Stimulated activated CD4-positive, alpha-beta T cell treated with anti-CD3 and anti-CD28 coated beads, Interleukin-4, amount 100 ng/mL, for 24 hours (primary cell): Measurements from ENCODE around the gene EFEMP2.

Source experiments
- DNase-seq: peaks from one replicate; pipeline ENCODE4 v3.0.0-alpha.2; 2020

Gene EFEMP2

GRCh38 chr11:65884716-65885092 is 12.1 kb upstream of the EFEMP2 start:
- DNase-seq = peak; percentile 82

DNA sequence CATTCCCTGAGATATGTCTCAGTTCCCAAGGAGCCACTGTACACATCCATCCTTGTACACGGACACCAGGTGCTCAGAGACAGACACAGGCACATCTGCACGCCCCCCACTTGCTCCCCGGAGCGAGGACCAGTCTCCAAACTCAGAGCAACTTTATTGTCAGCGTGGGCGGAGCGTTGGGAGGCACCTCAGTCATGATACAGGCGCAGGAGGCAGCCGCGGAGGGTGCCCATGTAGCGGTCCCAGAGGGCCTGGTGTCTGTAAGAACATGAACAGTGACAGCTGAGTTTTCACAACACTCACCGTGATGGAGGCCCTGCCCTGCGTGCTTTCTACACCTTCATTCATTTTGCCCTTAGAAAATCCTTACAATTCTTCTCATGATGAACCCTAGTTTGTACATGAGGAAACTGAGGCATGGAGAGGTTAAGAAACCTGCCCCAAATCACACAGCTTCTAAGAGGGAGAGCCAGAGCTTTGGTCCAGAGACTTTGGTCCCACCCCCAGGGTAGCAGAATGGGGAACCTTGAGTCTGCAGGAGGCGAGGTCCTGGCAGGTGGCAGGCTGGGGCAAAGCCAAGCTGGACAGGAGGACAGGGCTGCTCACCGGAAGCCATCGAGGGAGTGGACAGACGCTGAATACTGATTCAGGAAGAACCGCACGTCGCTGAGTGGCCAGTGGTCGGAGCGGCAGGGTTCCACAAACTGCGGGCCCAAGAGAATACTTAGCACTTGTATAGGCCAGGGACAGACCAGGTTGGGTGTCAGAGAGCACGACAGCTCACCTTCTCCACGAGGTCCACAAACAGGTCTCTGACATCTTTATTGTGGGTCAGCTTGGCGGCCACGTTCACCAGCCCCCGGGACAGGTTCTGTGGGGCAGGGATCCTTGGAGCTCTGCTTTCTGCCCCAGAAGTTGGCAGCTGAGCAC is 11.5 kb upstream of the EFEMP2 start:
- DNase-seq = no peak

DNA sequence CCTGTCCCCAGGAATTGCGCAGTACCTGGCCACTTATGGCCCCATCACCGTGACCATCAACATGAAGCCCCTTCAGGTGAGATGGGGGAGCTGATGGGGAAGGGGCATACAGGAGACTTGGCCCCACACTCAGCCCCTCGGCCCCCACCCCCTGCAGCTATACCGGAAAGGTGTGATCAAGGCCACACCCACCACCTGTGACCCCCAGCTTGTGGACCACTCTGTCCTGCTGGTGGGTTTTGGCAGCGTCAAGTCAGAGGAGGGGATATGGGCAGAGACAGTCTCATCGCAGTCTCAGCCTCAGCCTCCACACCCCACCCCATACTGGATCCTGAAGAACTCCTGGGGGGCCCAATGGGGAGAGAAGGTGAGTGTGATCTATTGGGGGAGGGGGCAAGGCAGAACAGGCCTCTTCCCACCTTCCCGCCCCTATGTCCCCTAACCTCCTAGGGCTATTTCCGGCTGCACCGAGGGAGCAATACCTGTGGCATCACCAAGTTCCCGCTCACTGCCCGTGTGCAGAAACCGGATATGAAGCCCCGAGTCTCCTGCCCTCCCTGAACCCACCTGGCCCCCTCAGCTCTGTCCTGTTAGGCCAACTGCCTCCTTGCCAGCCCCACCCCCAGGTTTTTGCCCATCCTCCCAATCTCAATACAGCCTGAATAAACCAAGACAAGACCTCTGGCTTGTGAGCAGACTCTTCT is 10.6 kb upstream of the EFEMP2 start:
- DNase-seq = no peak

GRCh38 chr11:65882120-65883057 is 9.8 kb upstream of the EFEMP2 start:
- no peak for DNase-seq

- no peak for DNase-seq
These were observed 8.3 kb upstream of the EFEMP2 start for GRCh38 chr11:65880844-65881421.

- DNase-seq = no peak
These were observed 7.4 kb upstream of the EFEMP2 start for GRCh38 chr11:65880027-65880426.

GRCh38 chr11:65879617-65880016 is 7.0 kb upstream of the EFEMP2 start, which contains the start of gene CTSW:
TSS of gene CTSW (plus strand) at chr11:65879837. CDS start at chr11:65879855, 18 bp downstream.
- no peak for DNase-seq

- peak; percentile 95 for DNase-seq
These were observed 937 bp upstream of the EFEMP2 start for GRCh38 chr11:65873318-65874156.

GRCh38 chr11:65871811-65872548 is 620 bp downstream of the EFEMP2 start:
- no peak for DNase-seq

DNA sequence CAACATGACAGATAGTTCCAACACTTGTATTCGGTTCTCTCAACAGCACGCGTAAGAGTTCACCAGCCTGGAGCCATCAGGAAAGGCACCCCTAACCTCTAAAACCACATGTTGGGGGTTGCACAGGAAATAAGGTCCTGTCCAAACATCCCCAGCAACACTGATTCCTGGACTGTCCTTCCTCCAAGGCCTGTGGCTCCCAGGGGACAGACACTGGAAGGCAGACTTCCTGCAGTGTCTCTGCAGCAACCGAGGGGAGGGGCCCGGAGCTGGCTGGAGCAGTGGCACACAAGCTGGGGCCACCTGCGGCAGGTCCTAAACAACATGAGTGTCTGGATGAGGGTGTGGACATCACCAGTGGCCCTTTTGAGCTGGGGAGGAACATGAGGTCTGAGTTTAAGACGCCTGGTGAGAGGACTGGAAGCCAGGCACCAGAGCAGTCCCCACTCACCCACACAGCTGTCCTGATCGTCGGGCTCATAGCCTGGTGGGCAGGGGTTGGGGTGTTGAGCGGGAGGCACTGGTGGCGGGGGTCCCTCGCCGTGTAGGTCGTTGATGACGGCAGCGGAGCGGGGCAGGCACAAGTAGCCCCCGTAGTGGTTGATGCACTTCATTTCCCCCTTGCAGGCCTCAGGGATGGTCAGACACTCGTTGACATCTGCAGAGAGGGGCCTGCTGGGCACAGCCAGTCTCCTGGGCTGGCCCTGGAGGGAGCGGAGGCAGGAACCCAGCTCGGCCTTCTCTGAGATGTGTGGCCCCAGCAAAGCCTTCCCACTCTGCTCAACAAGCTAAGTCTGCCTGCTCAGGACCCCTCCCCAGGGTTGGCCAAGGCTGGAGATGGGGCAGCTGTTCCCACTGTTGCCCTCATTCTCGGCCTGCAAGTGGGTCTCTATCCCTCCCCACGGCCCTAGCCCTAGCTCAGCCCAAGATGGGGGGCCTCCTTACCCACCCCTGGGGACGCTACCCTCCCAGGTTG is 1.6 kb downstream of the EFEMP2 start:
- no peak for DNase-seq

DNA sequence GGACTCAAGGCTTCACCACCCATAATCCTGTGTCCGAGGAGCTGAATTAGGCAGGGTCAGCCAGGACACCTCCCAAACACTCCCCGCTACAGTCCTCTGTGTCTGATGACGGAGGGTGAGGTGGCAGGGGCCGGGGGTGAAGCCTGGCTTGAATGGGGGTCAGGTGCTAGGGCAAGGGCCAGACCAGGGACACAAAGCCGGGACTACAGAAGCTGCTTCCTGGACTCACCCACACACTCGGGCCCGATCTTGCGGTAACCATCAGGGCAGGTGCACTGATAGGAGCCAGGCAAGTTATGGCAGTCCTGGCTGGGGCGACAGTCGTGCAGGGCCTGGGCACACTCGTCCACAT is 2.3 kb downstream of the EFEMP2 start:
- DNase-seq = no peak

DNA sequence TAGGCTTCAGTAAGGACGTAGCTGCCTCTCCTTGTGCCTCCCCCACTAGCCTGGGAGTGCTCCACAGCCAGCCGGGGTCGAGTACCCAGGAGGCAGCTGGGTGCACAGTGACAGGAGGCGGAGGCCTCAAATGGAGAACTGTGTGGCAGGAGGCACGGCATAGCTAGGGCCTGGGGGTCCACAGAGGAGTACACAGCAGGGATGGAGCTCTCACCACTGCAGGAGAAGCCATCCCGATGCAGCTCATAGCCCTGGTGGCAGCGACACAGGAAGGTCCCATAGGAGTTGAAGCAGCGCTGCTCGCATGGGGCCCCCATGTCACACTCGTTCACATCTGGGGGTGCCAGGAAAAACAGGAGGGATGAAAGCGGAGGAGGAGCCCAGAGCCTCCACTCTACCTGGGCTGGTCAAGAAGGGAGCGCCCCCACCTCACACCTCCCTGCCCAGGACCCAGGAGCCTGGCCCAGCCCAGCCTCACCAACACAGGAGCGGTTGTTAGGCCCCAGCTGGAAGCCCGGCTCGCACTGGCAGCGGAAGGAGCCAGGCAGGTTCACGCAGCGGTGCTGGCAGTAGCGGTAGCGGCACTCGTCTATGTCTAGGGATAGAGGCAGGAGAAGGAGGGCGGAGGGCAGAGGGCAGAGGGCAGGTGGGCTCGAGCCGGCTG is 2.8 kb downstream of the EFEMP2 start:
- DNase-seq = no peak

GRCh38 chr11:65868907-65869306 is 3.7 kb downstream of the EFEMP2 start:
- DNase-seq = no peak

- no peak for DNase-seq
These were observed 4.4 kb downstream of the EFEMP2 start for GRCh38 chr11:65868076-65868667.

DNA sequence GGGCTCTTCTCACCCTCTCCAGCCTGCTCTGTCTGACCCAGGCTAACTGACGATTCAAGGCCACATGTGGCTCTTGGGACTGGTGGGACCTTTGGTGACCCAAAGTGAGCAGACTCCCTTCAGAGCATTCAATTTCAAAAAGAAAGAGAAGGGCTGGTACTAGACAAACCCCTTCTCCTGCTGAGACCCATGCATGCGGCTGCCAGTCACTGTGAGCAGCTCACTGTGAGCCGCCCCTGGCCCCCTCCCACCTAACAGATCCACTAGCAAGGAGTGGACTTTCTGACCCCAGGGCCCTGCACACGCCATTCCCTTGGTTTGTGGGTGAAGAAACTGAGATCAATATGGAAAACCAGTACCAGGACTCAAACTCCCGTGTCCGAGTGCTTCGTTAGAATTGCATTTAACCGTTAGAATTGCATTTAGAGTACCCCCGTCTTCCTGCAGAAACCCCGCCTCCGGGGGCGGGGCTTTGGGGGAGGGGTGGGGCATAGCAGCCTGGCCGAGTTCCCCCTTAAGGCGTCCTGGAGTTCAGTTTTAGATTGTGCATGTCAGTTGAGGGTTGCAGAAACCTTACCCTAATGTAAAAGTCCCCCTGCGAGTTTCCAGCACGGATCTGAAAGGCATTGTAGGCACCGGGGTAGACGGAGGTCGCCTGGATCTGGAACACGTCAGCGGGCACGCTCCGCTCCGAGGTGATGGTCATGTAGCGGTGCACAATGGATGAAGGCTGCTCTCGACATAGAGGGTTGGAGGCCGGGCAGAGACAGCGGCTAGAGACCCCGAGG is 5.1 kb downstream of the EFEMP2 start:
- no peak for DNase-seq

- DNase-seq = no peak
These were observed 5.9 kb downstream of the EFEMP2 start for GRCh38 chr11:65866509-65867283.

GRCh38 chr11:65865550-65866172 is 6.9 kb downstream of the EFEMP2 start:
- no peak for DNase-seq
